Uterus (tissue), 4 donors: ENCODE data around the gene RASA3. TPM values are rescaled to one million over a fixed set of nuclear protein-coding genes. Genes with fewer than 3 reads are reported as not detected.

Source experiments
- DNase-seq, 2 donors: peaks; one replicate each; pipeline ENCODE4 v3.0.0-alpha.2; 2019 to 2020
- H3K27ac ChIP-seq, 2 donors: fragments of 200-600 bp; sonication (generic); 1 replicate in 1 of 2; 2 replicates in 1 of 2; pipeline ENCODE4 v1.5.1; 2016 to 2018
- H3K27me3 ChIP-seq, 2 donors: fragments of 200-600 bp; sonication (generic); one replicate each; pipeline ENCODE4 v1.5.1; 2018 to 2019; ENCODE audit warnings: control low read depth in 1 of 2
- H3K36me3 ChIP-seq, 2 donors: fragments of 200-600 bp; sonication (generic); one replicate each; pipeline ENCODE4 v1.5.1; 2019; ENCODE audit warnings: control low read depth in 1 of 2
- H3K4me1 ChIP-seq, 2 donors: fragments of 200-600 bp; sonication (generic); one replicate each; pipeline ENCODE4 v1.5.1; 2018 to 2019; ENCODE audit warnings: control low read depth in 1 of 2
- H3K4me3 ChIP-seq, 2 donors: fragments of 200-600 bp; sonication (generic); 1 replicate in 1 of 2; 2 replicates in 1 of 2; pipeline ENCODE4 v1.5.1; 2018 to 2019; ENCODE audit warnings: mild to moderate bottlenecking in 1 of 2
- H3K9me3 ChIP-seq, 2 donors: fragments of 200-600 bp; sonication (generic); one replicate each; pipeline ENCODE4 v1.5.1; 2019; ENCODE audit warnings: control low read depth in 1 of 2
- POLR2A ChIP-seq, 2 donors: fragments of 450-650 bp; IDR thresholded peaks; one replicate each; pipeline ENCODE4 v1.6.1; 2016; ENCODE audit warnings: antibody characterized with exemption in 2 of 2, mild to moderate bottlenecking in 1 of 2, moderate library complexity in 1 of 2
- intact Hi-C: fragments of 100-400 bp; cut with DNase I; formaldehyde crosslinking; loops from one replicate; pipeline ENCODE4 v1.15.1; 2023; ENCODE audit warnings: low total_unique reads
- total RNA-seq, 4 donors: library from RNA; depleted of rRNA in 3 of 4; stranded (reverse); fragments of >200 nt in 3 of 4; gene quantifications; one replicate each; pipeline versions ENCODE4 v1.1.0 to v1.2.4, GENCODE V29; 2014 to 2023
- TF ChIP-seq, protein P1 (sequence below), 4 experiments: fragments of 200-600 bp in 2 of 4; fragments of 450-650 bp in 2 of 4; sonication (generic) in 2 of 4; IDR thresholded peaks; one replicate each; pipeline ENCODE4 v1.5.1; 2016 to 2019; ENCODE audit warnings: antibody characterized with exemption in 4 of 4, mild to moderate bottlenecking in 2 of 4, moderate library complexity in 1 of 4
- donor health status: DM: yes; HTN: yes; CAD: no.

The RASA3 gene
- total RNA-seq, 4 donors from 2014 or later, result 8.5 to 31.6 (median 17.2) TPM

- no peak overlapping the region for H3K27ac ChIP-seq
- no peaks in the 10 kb centered on the region for H3K27me3 ChIP-seq
- H3K4me1 ChIP-seq, result no peaks in the 10 kb centered on the region
- H3K4me3 ChIP-seq, result no peak overlapping the region
- H3K9me3 ChIP-seq, result no peaks in the 10 kb centered on the region
- TF ChIP-seq, protein P1, sequence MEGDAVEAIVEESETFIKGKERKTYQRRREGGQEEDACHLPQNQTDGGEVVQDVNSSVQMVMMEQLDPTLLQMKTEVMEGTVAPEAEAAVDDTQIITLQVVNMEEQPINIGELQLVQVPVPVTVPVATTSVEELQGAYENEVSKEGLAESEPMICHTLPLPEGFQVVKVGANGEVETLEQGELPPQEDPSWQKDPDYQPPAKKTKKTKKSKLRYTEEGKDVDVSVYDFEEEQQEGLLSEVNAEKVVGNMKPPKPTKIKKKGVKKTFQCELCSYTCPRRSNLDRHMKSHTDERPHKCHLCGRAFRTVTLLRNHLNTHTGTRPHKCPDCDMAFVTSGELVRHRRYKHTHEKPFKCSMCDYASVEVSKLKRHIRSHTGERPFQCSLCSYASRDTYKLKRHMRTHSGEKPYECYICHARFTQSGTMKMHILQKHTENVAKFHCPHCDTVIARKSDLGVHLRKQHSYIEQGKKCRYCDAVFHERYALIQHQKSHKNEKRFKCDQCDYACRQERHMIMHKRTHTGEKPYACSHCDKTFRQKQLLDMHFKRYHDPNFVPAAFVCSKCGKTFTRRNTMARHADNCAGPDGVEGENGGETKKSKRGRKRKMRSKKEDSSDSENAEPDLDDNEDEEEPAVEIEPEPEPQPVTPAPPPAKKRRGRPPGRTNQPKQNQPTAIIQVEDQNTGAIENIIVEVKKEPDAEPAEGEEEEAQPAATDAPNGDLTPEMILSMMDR (IDR thresholded peaks at IDR 0.05), result no peak
- TF ChIP-seq POLR2A (IDR thresholded peaks at IDR 0.05), result no peak
- DNase-seq, result peak in 1 of 2 donors; percentile 9
- intact Hi-C loops, result no loop called here
- H3K36me3 ChIP-seq, result no peaks in the 10 kb centered on the region
These were observed 150.1 kb downstream of the RASA3 start for GRCh38 chr13:113982296-113982661.

- H3K27me3 ChIP-seq, result no peaks in the 10 kb centered on the region
- H3K36me3 ChIP-seq, result no peaks in the 10 kb centered on the region
- no peaks in the 10 kb centered on the region for H3K4me1 ChIP-seq
- H3K4me3 ChIP-seq, result no peak overlapping the region
- TF ChIP-seq, protein P1 (IDR thresholded peaks at IDR 0.05), result no peak
- no peak for TF ChIP-seq POLR2A (IDR thresholded peaks at IDR 0.05)
- intact Hi-C loops, result no loop called here
- H3K9me3 ChIP-seq, result no peaks in the 10 kb centered on the region
- peak; percentile 8 to 9 for DNase-seq
- no peak overlapping the region for H3K27ac ChIP-seq
These were observed 150.7 kb downstream of the RASA3 start for GRCh38 chr13:113981611-113982295.

DNA sequence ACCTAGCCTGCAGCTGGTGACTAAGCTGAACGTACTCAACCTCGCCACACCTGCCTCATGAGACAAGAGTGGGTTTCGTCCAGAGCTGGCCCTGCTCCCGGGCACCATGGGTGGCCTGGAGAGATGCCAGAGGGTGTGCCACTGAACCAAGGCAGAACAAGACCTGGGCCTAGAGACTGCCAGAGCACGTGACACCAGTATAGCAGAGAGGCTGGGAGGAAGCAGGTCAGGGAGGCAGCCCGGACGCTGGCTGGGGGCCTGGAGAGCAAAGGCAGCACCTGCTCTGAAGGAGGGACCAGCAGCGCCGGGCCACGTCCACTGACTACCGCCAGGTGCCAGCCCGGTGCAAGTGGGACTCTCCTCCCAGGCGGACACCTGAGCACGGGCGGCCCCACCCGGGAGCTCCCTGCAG, 151.2 kb downstream of the RASA3 start:
- H3K4me3 ChIP-seq, result no peak overlapping the region
- no peaks in the 10 kb centered on the region for H3K9me3 ChIP-seq
- H3K4me1 ChIP-seq, result no peaks in the 10 kb centered on the region
- no peak for TF ChIP-seq POLR2A (IDR thresholded peaks at IDR 0.05)
- TF ChIP-seq, protein P1 (IDR thresholded peaks at IDR 0.05), result no peak
- no peaks in the 10 kb centered on the region for H3K36me3 ChIP-seq
- peak in 1 of 2 donors; percentile 15 for DNase-seq
- no peaks in the 10 kb centered on the region for H3K27me3 ChIP-seq
- no peak overlapping the region for H3K27ac ChIP-seq
- intact Hi-C loops, result no loop called here

GRCh38 chr13:113980489-113981064, 151.8 kb downstream of the RASA3 start:
- Histone ChIP-seq H3K9me3 (no peaks in the 10 kb centered on the region), H3K36me3 (no peaks in the 10 kb centered on the region), H3K27ac (no peak overlapping the region), H3K27me3 (no peaks in the 10 kb centered on the region), H3K4me3 (no peak overlapping the region), H3K4me1 (no peaks in the 10 kb centered on the region)
- intact Hi-C loops, result no loop called here
- no peak for DNase-seq
- TF ChIP-seq, protein P1 (IDR thresholded peaks at IDR 0.05), result no peak
- TF ChIP-seq POLR2A (IDR thresholded peaks at IDR 0.05), result no peak

DNA sequence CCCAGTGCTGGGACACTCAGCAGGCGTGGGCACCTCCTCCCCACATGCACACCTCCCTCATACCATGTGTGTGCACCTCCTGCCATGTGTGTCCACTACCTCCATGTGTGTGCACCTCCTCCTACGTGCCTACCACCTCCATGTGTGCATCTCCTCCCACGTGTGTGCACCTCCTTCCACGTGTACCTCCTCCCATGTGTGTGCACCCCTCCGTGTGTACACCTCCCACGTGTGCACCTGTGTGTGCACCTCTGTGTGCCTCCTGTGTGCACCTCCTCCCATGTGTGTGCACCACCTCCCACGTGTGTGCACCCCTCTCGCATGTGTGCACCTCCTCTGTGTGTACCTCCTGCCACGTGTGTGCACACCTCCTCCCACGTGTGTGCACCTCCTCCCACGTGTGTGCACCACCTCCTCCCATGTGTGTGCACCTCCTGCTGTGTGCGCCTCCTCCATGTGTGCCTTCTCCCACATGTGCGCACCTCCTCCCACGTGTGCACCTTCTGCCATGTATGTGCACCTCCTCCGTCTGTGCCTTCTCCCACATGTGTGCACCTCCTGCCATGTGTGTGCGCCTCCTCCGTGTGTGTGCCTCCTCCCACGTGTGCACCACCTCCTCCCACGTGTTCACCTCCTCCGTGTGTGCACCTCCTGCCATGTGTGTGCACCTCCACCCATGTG, 152.5 kb downstream of the RASA3 start:
- TF ChIP-seq, protein P1 (IDR thresholded peaks at IDR 0.05), result no peak
- TF ChIP-seq POLR2A (IDR thresholded peaks at IDR 0.05), result no peak
- peak in 1 of 2 donors; percentile 12 for DNase-seq
- H3K27ac ChIP-seq, result no peak overlapping the region

More for the DNA sequence above, 152.5 kb downstream of the RASA3 start:
- no peaks in the 10 kb centered on the region for H3K9me3 ChIP-seq
- no peaks in the 10 kb centered on the region for H3K27me3 ChIP-seq
- intact Hi-C loops, result no loop called here
- H3K4me3 ChIP-seq, result no peak overlapping the region
- no peaks in the 10 kb centered on the region for H3K4me1 ChIP-seq
- no peaks in the 10 kb centered on the region for H3K36me3 ChIP-seq
